Kidney glomerular epithelial cell (primary cell): ENCODE measurements around the gene GIMAP8.

Experiments used
- DNase-seq: peaks from one replicate; lab custom pipeline; 2025; lab: John Stamatoyannopoulos, UW

GIMAP8 gene

DNA sequence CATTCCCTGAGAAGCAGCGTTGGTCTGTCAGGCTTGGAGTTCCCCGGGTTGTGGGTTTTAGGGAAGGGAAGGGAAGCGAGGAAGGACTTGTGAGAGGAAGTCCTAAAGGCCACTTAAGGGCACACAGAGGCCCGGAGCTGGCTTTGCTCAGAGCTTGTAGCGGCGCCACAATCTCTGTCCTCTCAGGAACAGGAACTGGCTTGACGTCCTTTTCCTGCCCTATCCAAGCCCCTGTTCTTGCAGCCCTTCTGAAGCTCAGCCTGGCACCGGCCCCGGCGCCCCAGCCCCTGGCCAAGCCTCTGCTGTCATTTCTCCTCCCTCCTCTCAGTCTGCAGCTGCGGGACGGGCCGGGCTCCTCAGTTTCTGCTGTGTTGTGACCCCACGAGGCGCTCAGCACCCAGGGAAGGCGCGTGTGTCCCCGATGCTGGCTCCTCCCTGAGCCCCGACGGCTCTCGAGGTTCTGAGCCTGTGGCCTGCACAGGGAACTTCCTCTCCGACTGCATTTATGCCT lies at the start of gene GIMAP8:
Gene GIMAP8, plus strand, starts transcription at position 140 of the 511 bp plus-strand sequence. CDS start 16,069 bp downstream, outside the sequence.
- DNase-seq = no peak

DNA sequence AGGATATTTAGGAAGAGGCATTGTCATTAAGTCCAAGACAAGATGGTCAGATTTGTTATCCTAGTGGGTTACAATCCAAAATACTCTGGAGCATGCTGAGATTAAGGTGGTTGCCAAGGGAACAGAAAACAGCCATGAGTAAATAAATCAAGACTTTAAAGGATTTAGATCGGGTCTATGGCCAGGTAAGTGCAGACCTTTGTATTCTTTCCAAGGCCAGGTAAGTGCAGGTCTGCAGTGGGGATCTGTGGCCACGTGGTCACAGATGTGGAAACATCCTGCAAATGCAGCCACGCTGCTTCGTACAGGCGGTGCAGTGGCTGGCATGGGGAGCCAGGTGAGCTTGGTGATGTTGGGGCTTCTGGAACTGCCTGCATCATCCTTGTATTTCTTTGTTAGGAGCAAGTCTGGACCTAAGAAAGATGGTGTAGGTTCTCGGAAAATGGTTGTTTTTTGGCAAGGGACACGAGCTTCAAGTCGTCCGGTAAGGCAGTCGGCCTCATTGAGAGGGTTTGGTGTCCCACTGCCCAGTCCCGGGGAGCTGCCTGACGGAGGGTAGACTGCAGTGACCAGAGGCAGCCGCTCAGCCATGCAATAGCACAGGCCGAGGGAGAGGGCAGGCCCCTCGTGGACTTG lies 49.5 kb upstream of the GIMAP8 start:
- DNase-seq = no peak

DNA sequence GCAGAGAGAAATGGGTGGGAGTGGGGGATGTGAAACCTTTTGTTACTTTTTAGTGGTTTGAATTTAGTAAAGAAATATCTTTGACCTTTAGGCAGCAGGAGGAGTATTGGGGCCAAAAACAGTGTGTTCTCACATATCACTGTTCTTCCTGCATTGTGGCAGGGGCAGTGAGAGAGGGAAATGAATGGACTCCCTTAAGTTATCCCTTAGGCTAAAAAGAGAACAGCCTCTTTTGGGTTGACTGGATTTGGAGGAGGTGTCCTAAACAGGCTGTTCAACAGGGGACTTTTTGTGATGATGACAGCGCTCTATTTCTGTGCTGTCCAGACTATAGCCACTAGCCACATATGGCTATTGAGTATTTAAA lies 49.0 kb upstream of the GIMAP8 start:
- no peak for DNase-seq

GRCh38 chr7:150401861-150402631 lies 48.4 kb upstream of the GIMAP8 start:
- no peak for DNase-seq

GRCh38 chr7:150402671-150403321 lies 47.6 kb upstream of the GIMAP8 start:
- DNase-seq = no peak

GRCh38 chr7:150403376-150404171 lies 46.9 kb upstream of the GIMAP8 start:
- no peak for DNase-seq

DNA sequence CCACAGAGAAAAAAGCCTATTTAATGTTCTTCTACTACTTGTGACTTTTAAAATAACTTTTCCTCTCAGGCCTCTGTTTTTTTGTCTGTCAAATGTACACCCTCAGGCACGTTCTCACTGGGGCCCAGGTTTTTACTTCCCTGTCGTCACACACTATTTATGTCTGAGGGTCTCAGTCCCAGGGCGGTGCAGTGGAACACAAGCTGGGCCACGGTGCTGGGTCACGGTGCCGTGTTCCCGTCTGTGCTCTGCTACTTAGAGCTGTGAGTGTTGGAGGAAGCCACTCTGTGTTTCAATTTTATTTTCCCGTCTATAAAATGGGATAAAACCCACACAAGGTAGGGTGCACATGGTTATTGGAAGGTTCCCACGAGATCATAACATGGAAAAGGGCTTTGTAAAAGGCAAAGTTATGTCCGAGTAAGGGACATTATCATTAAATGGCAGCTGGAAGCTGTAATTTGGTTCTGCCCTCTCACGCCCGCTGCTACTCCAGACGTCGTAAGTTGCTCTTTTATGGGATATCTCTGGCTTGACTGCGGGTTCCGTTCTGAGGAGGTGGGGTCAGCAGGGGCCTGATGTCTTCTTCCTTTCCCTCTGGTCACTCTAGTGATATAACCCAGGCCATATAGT lies 46.1 kb upstream of the GIMAP8 start:
- no peak for DNase-seq

- peak; percentile 27 for DNase-seq
Observed at GRCh38 chr7:150404805-150405583, 45.4 kb upstream of the GIMAP8 start.

GRCh38 chr7:150405584-150406311 lies 44.7 kb upstream of the GIMAP8 start:
- no peak for DNase-seq

- no peak for DNase-seq
Observed at GRCh38 chr7:150406312-150406566, 44.2 kb upstream of the GIMAP8 start.

DNA sequence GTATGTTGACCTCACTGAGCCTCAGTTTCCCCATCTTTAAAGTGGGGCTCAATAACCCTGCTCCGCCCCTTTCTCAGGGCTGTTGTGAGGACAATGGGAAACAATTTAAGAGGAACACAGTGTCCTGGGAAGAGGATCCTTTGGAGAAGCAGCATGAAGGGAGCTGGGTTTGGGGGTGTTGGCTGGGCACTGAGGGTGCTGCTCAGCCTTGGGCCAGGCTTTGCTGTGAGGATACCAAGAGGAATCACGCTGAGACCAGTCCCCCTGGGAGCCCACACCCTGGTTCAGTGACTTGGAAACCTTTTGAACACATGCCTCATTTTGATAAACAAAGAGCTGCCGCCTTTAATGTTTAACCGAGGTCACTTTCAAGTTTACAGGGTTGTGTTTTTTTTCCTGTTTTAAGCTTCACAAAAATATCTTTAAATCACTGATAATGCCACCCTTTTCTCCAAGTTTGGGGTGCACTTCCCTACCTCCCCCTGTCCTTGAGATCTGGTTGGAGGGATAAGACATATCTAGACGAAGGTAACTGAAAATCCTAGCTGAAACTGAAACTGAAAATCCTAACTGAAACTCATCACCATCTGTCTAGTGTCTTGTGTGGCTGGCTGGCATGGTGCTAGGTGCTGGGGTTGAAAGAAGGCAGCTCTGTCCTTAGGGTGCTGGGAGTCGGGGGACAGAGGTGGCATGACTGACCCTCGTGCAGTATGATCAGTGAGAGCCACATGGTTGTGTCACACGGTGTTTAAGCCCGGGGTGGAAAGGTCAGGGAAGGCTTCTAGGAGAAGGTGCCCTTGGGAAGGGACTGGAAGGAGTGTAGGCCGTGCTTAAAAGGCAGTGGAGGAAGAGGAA lies 43.6 kb upstream of the GIMAP8 start:
- DNase-seq = peak; percentile 47

GRCh38 chr7:150407588-150408392 lies 42.6 kb upstream of the GIMAP8 start:
- DNase-seq = no peak

- no peak for DNase-seq
Observed at GRCh38 chr7:150408393-150409299, 41.8 kb upstream of the GIMAP8 start.

DNA sequence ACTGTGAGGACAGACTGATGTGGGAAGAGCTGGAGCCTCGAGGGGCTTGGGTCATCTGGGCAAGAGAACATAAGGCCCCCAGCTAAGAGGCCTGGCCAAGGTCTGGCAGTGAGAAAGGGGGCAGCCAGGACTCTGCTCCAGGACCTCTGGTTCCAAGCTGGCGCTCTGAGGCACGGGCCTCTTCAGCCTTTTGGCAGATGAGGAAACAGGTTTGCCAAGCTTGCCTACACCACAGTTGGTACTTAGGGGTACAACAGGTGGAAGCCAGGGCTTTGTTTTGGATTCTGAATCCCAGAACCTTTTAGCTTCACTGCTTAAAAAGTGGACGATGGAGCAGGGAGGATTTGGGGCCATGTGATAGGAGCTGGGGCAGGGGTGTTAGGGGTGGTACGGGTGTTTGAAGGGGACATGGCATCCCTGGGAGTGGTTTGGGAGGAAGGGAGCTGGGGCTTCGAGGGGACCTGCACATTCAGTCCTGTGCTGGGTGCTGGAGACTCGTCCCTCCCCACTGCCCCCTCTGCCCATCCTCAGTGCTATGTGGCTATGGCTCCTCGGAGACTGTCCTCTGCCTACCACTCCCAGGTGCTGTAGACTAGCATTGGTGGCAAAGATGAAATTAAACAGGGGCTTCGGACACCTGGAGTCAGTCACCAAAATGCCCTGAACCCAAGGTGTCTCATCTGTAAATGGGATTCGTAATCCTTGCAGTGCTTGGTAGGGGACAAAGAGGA lies 41.0 kb upstream of the GIMAP8 start:
- DNase-seq = no peak

DNA sequence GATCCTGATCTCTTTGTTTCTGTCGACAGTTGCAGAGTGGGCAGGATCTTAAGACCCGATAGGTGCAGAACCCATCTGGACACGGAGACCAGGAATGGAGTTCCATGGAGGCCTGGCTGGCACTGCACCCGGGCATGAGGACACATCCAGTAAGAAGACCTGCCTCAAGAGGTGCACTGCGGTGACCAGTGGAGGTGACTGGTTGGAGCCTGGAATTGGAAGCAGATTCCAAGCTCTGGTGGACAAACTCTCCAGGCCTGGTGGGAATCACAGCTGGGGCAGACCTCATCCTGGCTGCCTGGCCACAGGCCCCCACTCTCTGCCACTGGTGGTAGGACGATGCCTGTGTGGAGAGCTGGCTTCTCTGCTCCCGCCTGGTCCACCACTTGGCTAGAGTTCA lies 40.3 kb upstream of the GIMAP8 start:
- no peak for DNase-seq

- DNase-seq = peak; percentile 73
Observed at GRCh38 chr7:150410680-150411346, 39.6 kb upstream of the GIMAP8 start.
